ENCODE results near the gene ZRANB1. TPM values are rescaled to one million over a fixed set of nuclear protein-coding genes. Genes with fewer than 3 reads are reported as not detected.

The ZRANB1 gene
- total RNA-seq = 10 to 100 TPM; 22.1 to 37.5 (median 25.0) TPM

DNA sequence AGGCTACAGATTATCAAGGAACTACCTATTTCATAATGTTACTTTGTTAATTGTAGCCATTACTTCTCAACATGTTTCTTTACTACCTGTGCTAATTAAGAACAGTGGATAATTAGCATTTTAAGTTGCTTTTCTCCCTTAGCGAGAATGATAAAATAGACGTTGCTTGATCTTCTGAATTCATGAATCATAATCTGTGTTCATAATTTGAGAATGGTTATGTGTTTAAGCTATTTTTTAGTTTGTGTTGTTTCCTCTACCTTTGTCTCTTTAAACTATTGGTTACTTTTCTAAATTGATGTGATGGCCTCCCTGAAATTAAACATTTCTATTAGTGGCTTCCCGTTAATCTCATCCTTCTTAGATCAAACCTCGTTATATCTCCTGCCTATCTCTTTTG lies at the start of gene ZRANB1:
TSS of gene ZRANB1 (plus strand) at position 301 of the 400 bp plus-strand sequence. CDS start 371 bp downstream, outside the sequence.
- intact Hi-C loops (cut with DNase I) = no loop called here
- Histone ChIP-seq H3K27me3 (no peaks in the 10 kb centered on the region), H3K4me3 (replicated peaks in 1 of 3) (no peak within 1 kb of the TSS), H3K27ac (no peak within 1 kb of the TSS), H3K9me3 (no peaks in the 10 kb centered on the region), H3K36me3 (no peaks in the 10 kb centered on the region), H3K4me1 (peaks cover 39 to 42% of the 10 kb centered on the region in 2 donors)
- DNase-seq = no peak
- WGBS, 2 donors = 94 to 96% methylated on average over 4 of the region's 4 CpGs
- TF ChIP-seq, protein P1, sequence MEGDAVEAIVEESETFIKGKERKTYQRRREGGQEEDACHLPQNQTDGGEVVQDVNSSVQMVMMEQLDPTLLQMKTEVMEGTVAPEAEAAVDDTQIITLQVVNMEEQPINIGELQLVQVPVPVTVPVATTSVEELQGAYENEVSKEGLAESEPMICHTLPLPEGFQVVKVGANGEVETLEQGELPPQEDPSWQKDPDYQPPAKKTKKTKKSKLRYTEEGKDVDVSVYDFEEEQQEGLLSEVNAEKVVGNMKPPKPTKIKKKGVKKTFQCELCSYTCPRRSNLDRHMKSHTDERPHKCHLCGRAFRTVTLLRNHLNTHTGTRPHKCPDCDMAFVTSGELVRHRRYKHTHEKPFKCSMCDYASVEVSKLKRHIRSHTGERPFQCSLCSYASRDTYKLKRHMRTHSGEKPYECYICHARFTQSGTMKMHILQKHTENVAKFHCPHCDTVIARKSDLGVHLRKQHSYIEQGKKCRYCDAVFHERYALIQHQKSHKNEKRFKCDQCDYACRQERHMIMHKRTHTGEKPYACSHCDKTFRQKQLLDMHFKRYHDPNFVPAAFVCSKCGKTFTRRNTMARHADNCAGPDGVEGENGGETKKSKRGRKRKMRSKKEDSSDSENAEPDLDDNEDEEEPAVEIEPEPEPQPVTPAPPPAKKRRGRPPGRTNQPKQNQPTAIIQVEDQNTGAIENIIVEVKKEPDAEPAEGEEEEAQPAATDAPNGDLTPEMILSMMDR (IDR thresholded peaks at IDR 0.05) = no peak
- TF ChIP-seq POLR2A (IDR thresholded peaks at IDR 0.05) = no peak

- no peak for DNase-seq
- TF ChIP-seq POLR2A (IDR thresholded peaks at IDR 0.05) = no peak
- TF ChIP-seq, protein P1 (IDR thresholded peaks at IDR 0.05) = no peak
- Histone ChIP-seq H3K27me3 (no peaks in the 10 kb centered on the region), H3K4me1 (no peaks in the 10 kb centered on the region), H3K9me3 (no peaks in the 10 kb centered on the region), H3K36me3 (no peaks in the 10 kb centered on the region), H3K4me3 (replicated peaks in 1 of 3) (no peak overlapping the region), H3K27ac (no peak overlapping the region)
- intact Hi-C loops (cut with DNase I) = no loop called here
- 74 to 76% methylated on average over 2 of the region's 2 CpGs for WGBS, 2 donors
Observed at GRCh38 chr10:124892905-124893304, 49.0 kb upstream of the ZRANB1 start.

DNA sequence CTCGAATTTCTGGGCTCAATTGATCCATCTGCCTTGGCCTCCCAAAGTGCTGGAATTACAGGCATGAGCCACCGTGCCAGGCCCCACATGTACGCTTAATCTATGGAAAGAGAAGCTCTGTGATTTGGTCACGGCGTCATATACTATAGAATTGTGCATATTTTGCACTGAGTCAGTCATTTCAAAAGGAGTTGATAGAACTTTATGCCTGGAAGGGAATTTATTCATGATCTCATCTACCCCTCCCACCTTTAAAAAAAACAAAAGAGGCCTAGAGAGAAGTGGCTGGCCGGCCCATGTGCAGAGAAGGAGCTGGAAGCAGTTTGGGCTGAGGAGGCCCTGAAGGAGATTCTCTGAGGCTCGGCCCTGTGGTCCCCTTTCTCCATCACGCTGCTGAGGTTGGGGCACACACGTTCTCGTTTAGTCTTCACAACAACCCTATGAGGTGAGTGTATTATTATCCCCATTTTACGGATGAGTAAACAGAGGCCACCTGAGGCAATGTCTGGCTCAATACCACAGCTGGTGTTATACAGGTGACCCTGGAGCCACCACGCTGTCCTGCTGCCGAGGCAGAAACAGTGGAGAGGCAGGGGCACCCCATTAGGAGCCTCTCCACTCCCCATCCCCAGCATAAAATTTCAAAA lies 47.2 kb upstream of the ZRANB1 start:
- WGBS, 2 donors = 84 to 89% methylated on average over 13 of the region's 13 CpGs
- Histone ChIP-seq H3K27ac (no peak overlapping the region), H3K9me3 (no peaks in the 10 kb centered on the region), H3K4me3 (replicated peaks in 1 of 3) (no peak overlapping the region), H3K4me1 (no peaks in the 10 kb centered on the region), H3K36me3 (no peaks in the 10 kb centered on the region), H3K27me3 (no peaks in the 10 kb centered on the region)
- DNase-seq = no peak
- TF ChIP-seq, protein P1 (IDR thresholded peaks at IDR 0.05) = no peak
- no peak for TF ChIP-seq POLR2A (IDR thresholded peaks at IDR 0.05)
- intact Hi-C loops (cut with DNase I) = no loop called here

DNA sequence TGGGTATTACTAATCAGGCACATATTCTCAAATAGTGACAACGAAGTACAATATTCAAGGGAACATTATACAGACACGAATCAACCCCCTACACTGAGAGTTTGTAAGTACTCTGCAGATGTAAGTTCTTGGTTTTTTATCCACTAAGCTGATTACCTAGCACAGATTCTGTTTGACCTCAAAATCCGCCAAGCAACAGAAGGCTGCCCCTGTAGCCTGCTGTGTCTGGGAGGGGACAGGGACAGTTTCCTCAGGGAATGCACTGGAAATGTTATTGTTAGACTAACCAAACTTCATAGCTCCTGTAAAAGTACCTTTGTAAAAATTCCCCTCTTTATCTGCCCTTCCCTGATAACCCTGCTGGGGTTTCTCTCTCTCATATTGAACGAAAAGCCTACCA lies 45.2 kb upstream of the ZRANB1 start:
- TF ChIP-seq, protein P1 (IDR thresholded peaks at IDR 0.05) = no peak
- TF ChIP-seq POLR2A (IDR thresholded peaks at IDR 0.05) = no peak
- Histone ChIP-seq H3K27ac (no peak overlapping the region), H3K4me1 (no peaks in the 10 kb centered on the region), H3K9me3 (no peaks in the 10 kb centered on the region), H3K36me3 (no peaks in the 10 kb centered on the region), H3K27me3 (no peaks in the 10 kb centered on the region), H3K4me3 (replicated peaks in 1 of 3) (no peak overlapping the region)
- WGBS, 2 donors = 64 to 79% methylated on average over 4 of the region's 4 CpGs
- intact Hi-C loops (cut with DNase I) = no loop called here
- no peak for DNase-seq

- H3K27me3 ChIP-seq = no peaks in the 10 kb centered on the region
- no peaks in the 10 kb centered on the region for H3K9me3 ChIP-seq
- DNase-seq = no peak
- no peak overlapping the region for H3K4me3 ChIP-seq (replicated peaks in 1 of 3)
- H3K4me1 ChIP-seq = no peaks in the 10 kb centered on the region
- H3K36me3 ChIP-seq = no peaks in the 10 kb centered on the region
- TF ChIP-seq, protein P1 (IDR thresholded peaks at IDR 0.05) = no peak
- TF ChIP-seq POLR2A (IDR thresholded peaks at IDR 0.05) = no peak
- WGBS, 2 donors = 77 to 88% methylated on average over 9 of the region's 9 CpGs
- H3K27ac ChIP-seq = no peak overlapping the region
- intact Hi-C loops (cut with DNase I) = no loop called here
Observed at GRCh38 chr10:124898471-124898870, 43.5 kb upstream of the ZRANB1 start.

Data from thyroid gland (tissue), 4 donors.